GM19025 (cell line): ENCODE measurements around the gene GFRA1.

Source experiments
- ATAC-seq: cut with Tn5 transposase; IDR thresholded peaks from one replicate; pipeline ENCODE4 v1.9.1; 2021; ENCODE audit warnings: mild to moderate bottlenecking, low read depth, moderate library complexity; ENCODE audit not compliant: unreplicated experiment

GFRA1 gene

DNA sequence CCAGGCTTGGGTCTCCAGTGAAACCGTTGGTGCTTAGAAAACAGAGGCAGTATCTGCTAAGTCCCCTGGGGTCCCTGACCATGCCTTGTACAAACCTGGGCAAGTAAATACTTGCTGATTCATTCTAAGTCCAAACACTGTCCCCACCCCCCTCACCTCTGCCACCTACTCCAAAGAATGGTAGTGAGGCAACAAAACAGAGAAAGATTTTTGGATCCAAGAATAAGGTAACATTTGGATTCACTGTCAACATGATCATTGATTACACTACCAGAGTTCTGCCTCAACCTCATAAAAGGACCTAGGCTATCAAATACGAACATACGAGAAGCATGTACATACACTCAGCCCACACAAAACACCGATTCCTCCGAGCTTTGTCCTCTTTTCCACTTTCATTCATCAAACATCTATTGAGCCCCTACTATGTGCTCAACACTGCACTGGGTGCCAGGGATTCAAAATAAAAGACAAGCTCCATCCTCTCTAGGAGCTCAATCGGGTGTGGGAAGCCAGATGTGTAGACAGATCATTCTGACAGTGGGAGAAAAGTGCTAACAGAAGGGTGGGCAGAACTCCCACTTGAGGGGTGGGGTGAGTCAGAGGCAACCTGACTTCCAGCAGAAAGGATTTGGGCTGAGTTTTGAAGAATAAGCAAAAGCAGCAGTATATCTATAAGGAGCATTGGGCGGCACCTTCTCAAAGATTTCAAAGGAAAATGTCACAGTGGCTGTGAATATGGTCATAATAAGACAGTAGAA lies 71.2 kb downstream of the GFRA1 start:
- ATAC-seq, result no peak

DNA sequence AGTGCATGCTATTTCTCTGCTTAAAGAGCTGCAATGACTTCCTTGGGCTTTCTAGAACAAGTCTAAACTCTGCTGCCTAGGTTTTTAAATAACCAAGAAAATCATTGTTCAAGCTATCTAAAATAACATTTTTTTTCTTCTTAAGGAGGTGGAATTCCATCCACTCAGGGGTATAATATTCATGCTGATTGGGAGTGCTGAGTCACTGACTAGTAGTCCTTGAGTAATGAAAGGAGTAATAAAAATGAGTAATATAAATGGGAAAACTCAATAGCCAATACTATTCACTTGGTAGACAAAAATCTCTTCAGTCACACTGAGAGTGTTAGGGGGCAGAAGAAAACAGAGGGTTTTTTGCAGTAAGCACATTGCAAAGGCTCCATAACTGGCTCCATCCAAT lies 72.0 kb downstream of the GFRA1 start:
- no peak for ATAC-seq

DNA sequence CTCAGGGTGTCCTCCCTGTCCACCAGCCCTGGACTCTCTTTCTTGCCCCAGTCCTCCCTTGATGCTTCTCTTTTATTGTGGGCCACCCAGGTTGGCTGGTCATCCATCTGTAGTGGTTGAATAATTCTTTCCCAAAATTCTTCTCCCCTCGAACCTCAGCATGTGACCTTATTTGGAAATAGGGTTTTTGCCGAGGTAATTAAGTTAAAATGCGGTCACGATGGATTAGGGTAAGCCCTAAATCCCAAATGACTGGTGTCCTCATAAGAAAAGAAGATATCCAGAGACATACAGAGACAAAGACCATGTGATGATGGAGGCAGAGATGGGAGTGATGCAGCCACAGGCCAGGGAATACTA lies 74.3 kb downstream of the GFRA1 start:
- ATAC-seq, result no peak

DNA sequence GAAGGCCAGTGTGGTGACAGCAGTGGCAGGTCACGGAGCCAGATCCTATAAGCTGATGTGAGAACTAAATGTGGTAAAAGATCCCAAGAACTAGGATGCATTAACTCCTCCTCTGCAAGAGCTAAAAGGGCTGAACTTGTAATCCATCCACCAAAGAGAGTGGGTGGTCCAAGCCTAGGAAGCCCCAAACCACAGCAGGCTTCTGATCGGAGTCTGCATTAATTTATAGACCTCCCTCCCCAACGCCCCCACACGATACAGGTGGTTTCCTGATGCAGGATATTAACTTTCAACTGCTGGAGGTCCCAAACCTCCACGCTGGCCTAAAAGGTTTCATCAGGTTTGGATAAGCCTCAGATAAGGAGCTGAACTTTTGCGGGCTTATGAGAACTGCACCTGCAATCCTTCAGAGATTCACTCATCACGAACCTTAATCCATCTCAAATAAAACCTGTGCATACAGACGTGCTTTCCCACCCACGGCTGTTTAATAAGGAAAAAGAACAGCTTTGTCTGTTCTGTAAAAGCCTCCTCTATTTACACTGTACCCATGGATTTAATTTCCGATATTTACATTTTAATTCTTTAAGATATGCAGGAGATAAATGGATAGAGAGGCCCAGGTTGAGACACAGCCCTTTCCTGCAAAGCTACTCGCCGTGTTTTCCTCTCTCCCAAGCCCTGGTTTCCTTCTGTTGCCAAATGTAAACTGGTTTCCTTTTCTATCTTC lies 74.9 kb downstream of the GFRA1 start:
- no peak for ATAC-seq

DNA sequence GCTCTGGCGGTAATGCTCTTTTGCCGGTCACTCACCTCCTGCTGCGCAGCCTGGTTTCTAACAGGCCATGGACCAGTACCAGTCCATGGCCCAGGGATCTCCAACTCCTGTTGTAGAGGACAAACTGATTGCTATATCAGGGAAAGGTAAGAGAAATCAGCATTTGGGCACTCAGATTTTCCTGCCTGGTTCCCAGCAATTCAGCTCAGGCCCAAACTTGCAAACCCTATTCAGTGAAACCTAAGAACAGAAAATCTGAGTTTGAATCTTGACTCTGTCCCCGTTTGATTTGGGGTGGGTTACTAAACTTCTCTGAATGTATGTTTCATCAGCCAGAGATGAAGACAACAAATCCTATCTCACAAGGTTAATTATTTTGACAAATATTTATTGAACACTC lies 77.4 kb downstream of the GFRA1 start:
- ATAC-seq, result no peak

DNA sequence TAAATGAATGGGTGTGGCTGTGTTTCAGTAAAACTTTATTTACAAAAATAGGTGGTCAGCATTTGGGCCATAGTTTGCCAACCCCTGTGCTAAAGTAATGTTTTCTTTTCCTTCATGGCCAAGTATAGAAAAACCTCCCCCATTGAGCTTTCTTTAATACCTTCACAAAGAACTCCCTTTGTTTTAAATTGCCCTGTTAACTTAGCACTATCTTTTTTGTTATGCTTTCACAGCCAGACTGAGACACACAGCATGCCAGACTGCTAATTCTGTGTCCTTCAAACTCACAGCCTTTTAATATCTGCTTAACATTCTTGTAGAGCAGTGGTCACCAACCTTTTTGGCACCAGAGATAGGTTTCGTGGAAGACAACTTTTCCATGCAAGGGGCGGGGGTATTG lies 78.0 kb downstream of the GFRA1 start:
- no peak for ATAC-seq

DNA sequence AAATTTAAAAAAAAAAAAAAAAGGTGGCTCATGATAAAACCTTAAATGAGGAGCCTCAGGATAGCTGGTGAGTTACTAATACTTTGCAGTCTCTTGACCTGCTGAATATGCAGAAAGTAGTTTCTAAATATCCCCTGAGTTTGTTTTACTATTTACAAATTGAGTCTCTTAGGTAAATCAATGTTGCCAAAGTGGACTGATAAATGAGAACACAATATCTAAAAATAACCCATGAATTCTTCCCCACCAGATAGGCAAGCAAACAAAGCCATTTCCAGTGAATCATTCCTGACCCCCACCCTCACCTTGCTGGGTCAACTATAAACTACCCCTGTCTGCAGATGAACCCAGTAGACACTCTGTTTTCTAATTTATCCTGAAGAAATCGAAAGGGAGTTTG lies 78.9 kb downstream of the GFRA1 start:
- no peak for ATAC-seq

DNA sequence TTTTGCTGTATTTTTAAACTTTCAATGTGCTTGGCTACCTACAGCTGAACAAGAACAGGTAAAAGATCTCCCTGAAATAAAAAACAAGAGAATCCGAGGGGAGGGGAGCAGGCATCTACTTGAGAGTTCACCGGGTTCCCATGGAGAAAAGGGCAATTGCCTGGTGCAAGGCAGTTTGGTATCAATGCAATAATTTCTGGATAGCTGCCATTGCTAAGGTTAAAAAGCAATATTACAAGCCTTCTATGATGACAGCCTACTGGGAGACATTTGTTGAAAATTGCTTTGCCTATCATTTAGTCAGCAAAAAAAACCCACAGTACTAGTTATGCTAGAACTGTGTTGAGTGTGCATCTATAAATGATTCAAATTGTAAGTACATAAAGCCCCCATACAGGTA lies 82.1 kb downstream of the GFRA1 start:
- no peak for ATAC-seq

DNA sequence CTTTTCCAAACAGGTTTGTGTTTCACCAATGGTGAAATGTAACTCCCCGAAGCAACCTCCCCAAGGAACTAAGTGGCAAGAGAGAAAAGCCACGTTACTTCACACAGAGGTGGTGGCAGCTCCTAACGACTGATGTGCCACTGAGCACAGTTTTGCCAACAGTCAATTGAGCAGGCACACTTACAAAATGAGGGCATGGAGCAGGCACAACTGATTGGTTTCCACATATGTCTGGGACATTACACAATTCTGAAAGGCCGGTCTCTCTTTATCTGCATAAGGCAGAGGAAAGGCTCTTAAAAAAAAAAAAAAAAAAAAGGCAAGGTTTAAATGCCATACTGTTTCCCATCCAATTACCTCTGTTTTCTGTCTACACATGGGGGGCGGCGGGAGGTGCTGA lies 86.7 kb downstream of the GFRA1 start:
- no peak for ATAC-seq

DNA sequence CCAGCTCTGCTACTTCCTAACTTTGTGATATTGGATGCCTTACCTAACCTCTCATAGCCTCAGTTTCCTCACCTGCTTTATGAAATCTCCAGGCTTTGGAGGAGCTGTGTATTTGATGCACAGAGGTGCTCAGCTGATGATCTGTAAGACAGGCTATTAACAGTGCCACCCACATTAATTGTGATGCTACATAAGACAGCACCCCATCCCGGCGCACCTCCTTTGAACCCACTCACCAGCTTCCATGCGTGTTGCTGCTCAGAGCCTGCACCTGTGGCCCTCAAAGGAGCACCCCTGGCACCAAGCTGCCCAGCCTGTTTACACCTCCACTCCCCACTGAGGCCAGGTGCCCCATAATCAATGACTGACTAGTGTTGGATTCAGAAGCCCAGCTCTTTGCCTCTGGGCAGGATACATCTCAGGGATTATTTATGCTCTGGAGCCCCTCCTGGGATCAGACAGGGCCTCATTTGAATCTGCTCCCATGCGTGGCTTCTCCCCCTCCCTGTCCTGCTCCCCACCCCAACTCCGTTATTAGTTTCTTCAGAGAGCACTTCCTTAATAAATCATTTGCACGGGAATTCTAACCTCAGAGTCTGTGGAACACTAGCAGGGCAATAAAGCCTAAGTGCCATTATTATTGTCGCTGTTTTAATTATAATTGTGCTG lies 87.7 kb downstream of the GFRA1 start:
- ATAC-seq, result no peak

DNA sequence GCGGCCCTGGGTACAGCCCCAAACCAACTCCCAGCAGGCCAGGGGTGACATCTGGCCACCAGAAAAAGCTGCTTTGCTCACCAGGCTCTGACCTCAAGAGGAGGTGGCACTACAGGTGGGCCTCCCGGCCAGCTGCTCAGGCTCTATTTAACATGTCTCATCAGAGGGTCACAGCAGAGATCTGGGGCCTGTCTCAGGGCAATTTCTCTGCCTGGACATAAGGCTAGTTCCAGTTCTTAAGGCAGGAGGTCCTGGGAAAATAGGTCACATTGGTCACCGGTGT lies 88.6 kb downstream of the GFRA1 start:
- no peak for ATAC-seq

DNA sequence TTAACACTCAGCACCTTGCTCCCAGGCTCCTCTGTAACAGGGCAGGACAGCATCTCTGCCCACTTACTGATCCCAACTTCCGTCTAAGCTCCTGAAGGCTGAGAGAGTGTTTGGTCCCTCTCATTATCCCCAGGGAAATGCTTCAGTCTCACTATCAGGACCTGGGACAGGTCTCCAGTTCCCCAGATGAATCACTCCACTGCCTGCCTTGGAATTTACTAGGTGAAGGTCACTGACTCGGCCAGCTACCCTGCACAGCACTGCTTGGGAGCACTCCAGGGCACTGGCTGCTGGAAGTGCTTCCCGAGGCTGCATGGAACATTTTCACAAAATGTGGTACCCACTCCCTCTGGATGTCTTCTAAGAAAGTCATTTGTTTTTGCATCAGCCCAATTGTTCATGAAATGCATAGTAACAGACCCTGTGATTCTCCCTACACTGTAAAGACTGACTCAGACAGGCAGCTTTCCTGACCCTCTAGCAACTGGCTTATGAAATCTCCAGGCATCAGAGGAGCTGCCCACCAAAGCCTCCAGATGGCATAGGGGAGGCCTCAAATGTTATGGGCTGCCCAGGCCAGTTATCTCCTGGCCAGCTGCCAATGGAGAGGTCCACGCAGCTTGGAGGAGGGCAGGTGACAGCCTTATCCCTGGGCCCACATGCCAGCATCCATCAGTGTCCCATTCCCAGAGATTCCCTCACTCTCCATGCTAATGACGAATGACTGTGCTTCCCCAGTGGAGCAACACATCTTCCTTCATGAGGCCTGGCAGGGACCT lies 89.1 kb downstream of the GFRA1 start:
- no peak for ATAC-seq

DNA sequence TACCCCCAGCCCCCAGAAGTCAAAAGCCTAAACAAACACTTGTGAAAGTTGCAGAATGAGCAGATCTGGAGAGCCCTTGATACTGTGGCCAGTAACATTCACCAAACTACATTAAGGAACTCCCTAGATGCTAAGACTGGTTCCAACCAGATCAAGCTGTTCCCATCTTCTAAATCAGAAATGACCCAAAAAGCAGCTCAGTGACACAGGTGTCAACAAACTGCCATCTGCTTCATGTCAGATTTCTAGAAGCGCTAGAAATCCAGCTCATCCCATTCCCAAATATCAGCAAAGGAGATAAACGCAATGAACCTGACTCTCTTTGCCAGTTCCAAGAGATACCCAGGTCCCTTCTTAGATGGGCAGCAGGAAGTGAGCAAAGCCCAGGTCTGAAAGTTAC lies 90.6 kb downstream of the GFRA1 start:
- no peak for ATAC-seq

DNA sequence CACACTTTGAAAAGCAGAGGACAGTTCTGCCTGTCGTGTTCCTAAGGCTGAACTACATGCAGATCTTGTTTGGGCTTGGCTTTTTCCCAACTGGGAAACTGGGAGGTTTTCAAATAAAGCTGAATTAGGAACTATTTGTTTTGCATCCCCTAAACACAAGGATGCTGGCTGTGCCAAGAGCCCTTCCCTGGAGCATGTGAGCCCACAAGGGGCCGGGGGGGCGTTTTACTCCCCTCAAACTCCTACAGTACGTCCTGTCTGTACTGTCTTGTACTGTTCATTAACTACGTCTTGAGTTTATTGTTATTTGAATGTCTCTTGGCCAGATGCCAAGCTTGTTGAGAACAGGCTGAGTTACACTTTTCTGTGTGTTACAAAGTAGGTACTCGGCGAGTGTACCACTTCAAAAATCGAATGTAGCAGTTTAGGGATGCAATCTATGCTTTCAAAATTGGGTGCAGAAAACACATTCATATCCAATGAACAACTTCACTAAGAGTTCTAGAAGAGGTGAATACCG lies 94.9 kb downstream of the GFRA1 start:
- ATAC-seq, result no peak

DNA sequence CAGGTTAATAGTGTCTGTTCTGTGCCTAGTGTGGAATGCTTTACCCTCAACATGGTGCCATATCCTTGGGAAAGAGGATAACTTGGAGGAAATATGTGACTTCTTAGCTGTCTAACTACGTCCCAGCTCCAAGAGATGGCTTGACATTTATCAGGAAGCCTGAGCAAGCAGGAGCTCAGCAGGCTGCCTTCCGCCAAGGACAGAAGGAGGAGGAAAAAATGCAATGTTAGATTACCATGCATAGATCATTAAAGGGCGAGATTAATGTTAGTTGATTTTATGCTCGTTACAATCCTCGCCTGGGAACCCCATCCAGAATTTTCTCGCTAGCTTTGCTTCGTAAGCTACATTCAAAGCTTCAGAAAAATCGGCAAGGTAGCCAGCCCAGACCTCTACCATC lies 97.8 kb downstream of the GFRA1 start:
- no peak for ATAC-seq

DNA sequence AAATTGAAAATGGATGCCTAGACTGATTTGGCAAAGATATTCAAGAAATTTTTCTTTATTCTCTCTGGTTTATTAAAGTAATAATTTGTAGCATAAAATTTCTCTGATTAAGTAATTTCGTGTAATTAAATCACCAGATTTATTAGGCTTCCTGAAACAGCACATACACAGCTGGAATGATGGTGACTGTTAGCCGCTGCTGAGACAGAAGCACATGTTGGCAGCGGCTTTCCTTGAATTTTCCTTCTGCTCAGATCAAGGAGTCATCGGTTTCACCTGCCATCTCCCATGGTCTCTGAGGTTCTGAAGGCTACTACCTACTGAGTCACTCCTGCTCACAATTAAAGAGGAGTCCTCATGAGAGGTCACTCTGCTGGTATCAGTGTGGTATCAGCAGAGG lies 101.5 kb downstream of the GFRA1 start:
- no peak for ATAC-seq

DNA sequence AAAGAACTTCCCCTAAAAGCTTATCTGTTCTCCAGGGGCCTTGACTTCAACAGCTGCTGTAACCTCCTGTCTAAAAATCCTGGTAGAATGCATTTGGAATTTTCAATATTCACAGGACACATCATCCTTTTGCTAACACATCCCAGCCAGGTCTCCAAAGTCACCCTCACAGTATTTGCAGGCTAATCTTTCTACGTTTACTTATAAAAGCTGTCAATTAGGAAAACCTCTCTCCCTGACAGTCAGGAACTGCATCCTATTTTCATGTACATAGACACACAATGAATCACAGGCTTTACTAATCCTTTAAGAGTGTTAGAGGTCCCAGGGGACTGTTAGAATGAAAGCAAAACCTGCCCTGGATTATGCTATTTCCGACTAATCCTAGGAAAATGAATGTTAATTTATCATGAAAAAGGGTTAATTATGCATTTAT lies 102.2 kb downstream of the GFRA1 start:
- no peak for ATAC-seq

DNA sequence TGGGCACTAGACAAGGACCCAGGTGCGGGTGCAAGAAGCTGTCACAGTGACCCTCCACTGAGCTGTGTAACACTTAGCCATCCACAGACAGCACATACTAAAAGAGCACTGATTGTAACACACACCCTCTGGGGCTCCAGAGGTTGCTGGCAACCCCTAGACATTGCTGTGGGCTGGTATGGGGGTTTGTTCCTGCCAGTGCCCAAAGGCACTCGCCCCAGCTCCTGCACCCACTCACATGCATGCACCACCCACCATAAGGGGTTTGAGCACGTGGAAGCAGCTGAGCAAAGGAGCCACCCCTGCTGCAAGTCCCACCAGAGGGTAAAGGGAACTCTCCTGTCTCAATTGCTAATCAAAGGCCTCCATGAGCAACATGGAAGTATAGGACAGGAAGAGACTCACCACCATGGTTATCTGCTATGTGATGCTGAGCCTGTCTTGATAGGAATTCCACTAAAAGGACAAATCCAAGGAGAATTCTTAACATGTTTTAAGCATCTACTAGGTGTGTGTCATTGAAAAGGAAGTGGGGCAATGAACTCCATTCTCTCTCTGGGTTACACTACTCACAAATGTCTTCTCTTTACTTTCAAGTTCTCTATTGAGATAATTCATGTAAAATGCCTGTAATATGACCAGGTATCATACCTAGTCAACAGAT lies 103.1 kb downstream of the GFRA1 start:
- no peak for ATAC-seq

DNA sequence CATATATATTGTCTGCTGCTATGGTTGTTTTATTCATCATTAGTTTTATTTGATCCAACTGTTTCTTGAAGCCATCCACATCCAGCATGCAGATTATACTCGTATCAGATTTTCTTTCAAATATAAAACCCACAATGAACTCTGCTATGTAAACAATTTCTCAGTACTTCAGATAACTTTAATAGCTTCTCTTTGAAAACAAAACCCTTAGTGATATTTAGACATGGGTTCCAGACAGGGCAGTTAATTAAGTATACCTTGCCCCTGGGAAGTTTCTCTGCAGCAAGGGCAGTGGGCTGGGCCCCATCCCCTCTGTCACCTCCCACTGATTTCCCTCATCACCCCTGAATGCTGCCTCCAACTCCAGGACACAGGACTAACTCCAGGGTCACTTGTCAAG lies 104.3 kb downstream of the GFRA1 start:
- ATAC-seq, result no peak

DNA sequence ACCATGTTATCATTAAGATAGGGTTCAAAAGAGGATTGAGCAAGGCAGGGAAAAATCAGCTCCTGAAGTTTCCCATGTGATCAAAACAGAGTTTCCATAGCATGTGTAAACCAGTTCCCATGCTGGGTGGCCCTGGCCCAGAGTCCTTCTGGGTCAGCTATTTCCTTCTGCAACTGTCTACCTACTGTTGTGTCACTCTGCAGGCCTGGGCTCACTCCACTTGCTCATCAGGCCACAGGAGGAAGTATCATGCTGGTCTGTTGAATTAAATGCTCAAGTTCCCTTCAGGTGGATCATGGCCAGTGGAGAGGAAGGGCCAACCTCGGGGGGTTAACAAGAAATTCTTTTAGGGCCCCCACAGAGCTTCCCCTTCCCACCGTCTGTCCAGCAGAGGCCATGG lies 104.7 kb downstream of the GFRA1 start:
- no peak for ATAC-seq
